GM12878 (cell line): Measurements from ENCODE around the gene SH3YL1.

Experiments
- CTCF ChIP-seq, 3 experiments: IDR thresholded peaks in 2 of 3; conservative IDR thresholded peaks in 1 of 3; 2 replicates each; pipeline ENCODE4 v1.5.1; 2011; ENCODE audit warnings: low read depth in 3 of 3, low read length in 3 of 3, mild to moderate bottlenecking in 3 of 3, control low read depth in 2 of 3, moderate library complexity in 2 of 3, inconsistent platforms in 1 of 3, mixed read lengths in 1 of 3; ENCODE audit not compliant: control insufficient read depth in 2 of 3, insufficient read depth in 1 of 3; ENCODE audit errors: extremely low read depth in 1 of 3
- EZH2 ChIP-seq: IDR thresholded peaks from 2 replicates; pipeline ENCODE4 v1.6.1; 2012; ENCODE audit warnings: low read depth, mild to moderate bottlenecking, control low read depth, inconsistent platforms, low read length, borderline replicate concordance; ENCODE audit not compliant: control insufficient read depth
- MAX ChIP-seq: IDR thresholded peaks from 2 replicates; pipeline ENCODE4 v1.6.1; 2012; ENCODE audit warnings: low read depth, low read length, improper control_type of control experiment
- NR2C2 ChIP-seq: IDR thresholded peaks from 2 replicates; pipeline ENCODE4 v1.6.1; 2011; ENCODE audit warnings: borderline replicate concordance, low read depth; ENCODE audit not compliant: control insufficient read depth, insufficient read length
- POLR2AphosphoS5 ChIP-seq: IDR thresholded peaks from 2 replicates; pipeline ENCODE4 v1.6.1; 2011; ENCODE audit warnings: mild to moderate bottlenecking, low read length, inconsistent platforms
- SIN3A ChIP-seq: IDR thresholded peaks from 2 replicates; pipeline ENCODE4 v1.6.1; 2012; ENCODE audit warnings: low read depth, low read length, improper control_type of control experiment

GRCh38 chr2:213932-214693, 49.7 kb downstream of the SH3YL1 start:
- TF ChIP-seq SIN3A, result no peak
- no peak for TF ChIP-seq NR2C2
- no peak for TF ChIP-seq CTCF (IDR thresholded peaks at IDR 0.05 in 2 of 3, conservative IDR thresholded peaks at IDR 0.05 in 1 of 3; ENCODE audit: control insufficient read depth in 2 of 3, extremely low read depth in 1 of 3, insufficient read depth in 1 of 3, low read depth in 3 of 3, low read length in 3 of 3)
- TF ChIP-seq POLR2AphosphoS5, result no peak
- TF ChIP-seq MAX, result no peak
- no peak for TF ChIP-seq EZH2
